GM19193 (cell line): Measurements from ENCODE around the gene CNTNAP2.

Experiments
- POLR2A ChIP-seq: IDR thresholded peaks from 4 replicates; pipeline ENCODE4 v1.6.1; 2011; ENCODE audit not compliant: insufficient read depth, insufficient read length; ENCODE audit errors: extremely low read depth

Gene CNTNAP2

GRCh38 chr7:147044941-147045340 is 928.3 kb downstream of the CNTNAP2 start:
- TF ChIP-seq POLR2A: no peak

DNA sequence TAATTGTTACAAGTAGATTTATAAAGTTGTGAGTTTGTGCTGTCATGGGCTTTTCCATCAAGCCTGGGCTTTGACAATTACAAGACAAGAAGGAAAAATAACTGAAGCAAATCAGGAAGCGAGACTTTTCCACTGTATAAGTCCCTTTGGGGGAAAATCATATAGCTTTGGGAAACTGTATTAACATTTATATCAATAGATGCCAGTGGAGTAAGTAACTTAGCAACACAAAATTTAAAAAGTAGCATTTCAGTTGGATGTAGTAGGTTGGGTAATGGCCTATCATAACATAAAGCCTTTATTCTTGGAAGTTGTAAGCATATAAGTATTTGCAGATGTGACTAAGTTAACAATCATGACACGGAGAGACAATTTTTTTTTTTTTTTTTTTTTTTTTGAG is 931.1 kb downstream of the CNTNAP2 start:
- no peak for TF ChIP-seq POLR2A

- no peak for TF ChIP-seq POLR2A
These were observed 932.3 kb downstream of the CNTNAP2 start for GRCh38 chr7:147048864-147049263.

- TF ChIP-seq POLR2A: no peak
These were observed 936.2 kb downstream of the CNTNAP2 start for GRCh38 chr7:147052818-147053217.

DNA sequence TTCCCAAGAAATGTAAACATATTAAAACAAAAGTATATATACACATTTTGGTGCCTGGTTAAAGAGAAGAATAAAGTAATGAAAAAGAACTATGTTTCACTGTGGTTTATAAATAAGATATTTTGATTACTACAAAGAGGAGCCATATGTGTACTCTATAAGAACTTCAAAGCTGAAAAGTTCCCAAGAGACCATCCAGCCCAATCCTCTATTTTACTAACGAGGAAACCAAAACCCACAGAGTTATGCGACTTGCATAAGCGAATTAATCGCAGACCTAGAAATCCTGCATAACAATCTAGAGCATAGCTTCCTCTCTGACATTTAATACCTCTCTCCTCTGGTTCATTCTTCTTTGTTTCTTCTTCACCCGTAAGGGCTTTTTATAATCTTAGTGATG is 937.1 kb downstream of the CNTNAP2 start:
- no peak for TF ChIP-seq POLR2A

DNA sequence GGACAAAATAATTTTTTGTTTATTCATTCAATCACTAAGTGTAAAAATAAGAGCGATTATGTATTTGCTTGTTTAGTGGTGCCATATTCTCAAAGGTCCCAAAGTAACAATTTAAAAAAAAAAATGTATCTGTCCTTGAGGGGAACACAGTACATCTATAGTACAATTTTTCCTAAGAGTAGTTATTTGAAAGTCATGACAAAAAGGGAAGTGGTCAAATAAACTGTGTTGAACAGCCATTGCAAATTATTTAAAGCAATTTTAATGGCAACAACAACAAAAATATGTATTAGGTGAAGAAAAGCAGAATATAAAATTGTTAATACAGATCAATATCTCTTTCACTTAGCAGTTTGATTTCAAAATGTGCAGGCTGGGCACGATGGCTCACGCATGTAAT is 943.5 kb downstream of the CNTNAP2 start:
- TF ChIP-seq POLR2A: no peak

DNA sequence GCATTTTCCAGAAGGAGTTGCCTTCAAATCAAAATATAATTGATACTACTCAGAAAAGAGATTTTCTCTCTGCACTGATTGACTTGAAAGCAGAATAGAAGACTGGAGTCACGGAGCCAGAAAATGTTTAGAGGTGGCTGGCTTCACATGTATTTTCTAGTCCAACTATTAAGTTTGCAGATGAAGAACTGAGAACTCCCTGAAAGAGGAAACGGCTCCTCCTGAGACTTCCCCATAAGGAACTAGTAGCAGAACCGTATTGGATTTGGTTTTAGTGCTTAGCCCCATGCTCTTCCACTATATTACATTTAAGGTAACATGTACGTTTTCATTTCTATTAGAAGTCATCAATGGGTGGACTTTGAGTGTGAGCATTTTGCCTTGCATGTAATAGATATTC is 946.3 kb downstream of the CNTNAP2 start:
- TF ChIP-seq POLR2A: no peak

DNA sequence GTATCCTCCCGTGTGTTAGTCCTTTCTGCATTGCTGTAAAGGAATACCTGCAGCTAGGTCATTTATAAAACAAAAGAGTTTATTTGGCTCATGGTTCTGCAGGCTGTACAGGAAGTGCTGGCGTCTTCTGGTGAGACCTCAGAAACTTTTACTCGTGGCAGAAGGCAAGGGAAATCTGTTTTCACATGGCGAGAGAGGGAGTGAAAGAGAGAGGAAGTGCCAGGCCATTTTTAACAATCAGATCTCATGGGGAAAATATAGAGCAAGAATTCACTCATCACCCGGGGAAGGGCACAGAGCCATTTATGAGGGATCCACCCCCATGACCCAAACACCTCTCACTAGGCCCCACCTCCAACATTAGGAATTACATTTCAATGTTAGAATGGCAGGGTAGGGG is 952.2 kb downstream of the CNTNAP2 start:
- no peak for TF ChIP-seq POLR2A

- no peak for TF ChIP-seq POLR2A
These were observed 953.2 kb downstream of the CNTNAP2 start for GRCh38 chr7:147069771-147070170.

- no peak for TF ChIP-seq POLR2A
These were observed 954.3 kb downstream of the CNTNAP2 start for GRCh38 chr7:147070886-147071285.

DNA sequence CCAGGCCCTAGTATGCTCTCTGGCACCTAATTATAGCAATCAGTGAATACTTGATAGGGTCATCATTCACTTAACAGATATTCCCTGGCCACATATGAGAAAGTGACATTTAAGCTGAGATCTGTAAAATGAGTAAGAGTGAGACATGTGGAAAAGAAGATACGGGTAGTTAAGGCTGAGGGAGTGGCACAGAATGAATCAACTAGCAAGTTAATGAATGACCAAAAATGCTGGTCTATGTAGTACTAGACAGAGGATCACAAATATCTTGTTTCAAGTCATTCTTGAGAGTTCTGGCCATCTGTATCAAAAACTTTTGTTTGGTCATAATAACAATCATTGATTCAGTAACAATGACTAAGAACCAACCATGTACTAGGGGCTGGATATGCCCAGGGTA is 954.9 kb downstream of the CNTNAP2 start:
- no peak for TF ChIP-seq POLR2A

DNA sequence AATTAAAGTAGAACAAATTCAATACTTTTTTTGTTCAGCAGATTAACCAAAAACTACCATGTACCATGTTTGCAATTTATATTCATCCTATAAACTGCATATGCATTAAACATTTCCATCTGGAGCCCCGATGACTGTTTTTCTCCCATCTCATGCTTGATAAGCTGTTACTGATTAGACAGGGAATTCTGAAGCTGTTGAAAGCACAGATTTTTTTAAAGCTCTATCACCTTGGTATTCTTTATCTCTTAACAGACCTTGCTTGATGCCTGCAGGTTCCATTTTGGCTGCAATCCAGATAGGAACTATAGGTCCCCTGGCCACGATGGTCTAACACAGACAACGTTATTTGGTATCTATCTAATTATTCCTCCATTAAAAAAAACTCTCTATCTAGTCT is 961.7 kb downstream of the CNTNAP2 start:
- TF ChIP-seq POLR2A: no peak

- TF ChIP-seq POLR2A: no peak
These were observed 962.5 kb downstream of the CNTNAP2 start for GRCh38 chr7:147079083-147079482.

- TF ChIP-seq POLR2A: no peak
These were observed 963.4 kb downstream of the CNTNAP2 start for GRCh38 chr7:147079921-147080420.

DNA sequence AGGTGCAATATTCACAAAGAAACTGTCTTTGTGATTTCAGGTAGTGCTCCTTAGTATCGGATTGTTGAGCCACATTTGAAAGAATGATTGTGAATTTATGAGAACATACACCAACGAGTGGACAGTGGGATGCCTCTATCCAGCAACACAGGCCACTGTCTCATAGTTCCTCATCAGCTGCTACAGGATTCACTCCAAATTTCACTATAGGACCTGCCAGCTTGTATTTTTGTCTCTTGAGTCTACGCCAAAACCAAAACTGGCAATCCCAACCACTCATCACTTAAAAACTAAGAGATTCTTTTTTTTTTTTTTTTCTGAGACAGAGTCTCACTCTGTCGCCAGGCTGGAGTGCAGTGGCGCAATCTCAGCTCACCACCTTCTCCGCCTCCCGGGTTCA is 964.5 kb downstream of the CNTNAP2 start:
- TF ChIP-seq POLR2A: no peak

GRCh38 chr7:147089051-147089461 is 972.5 kb downstream of the CNTNAP2 start:
- TF ChIP-seq POLR2A: no peak

GRCh38 chr7:147089608-147090007 is 973.0 kb downstream of the CNTNAP2 start:
- TF ChIP-seq POLR2A: no peak
